Adrenal gland (tissue), 5 donors: ENCODE measurements around the gene CHN2.

ENCODE experiments used
- POLR2A ChIP-seq, 2 donors: fragments of 450-650 bp; IDR thresholded peaks; one replicate each; pipeline ENCODE4 v1.6.1; 2017; ENCODE audit warnings: antibody characterized with exemption in 2 of 2, mild to moderate bottlenecking in 2 of 2, moderate library complexity in 1 of 2
- TF ChIP-seq, protein P1 (sequence below), 6 experiments: fragments of 450-650 bp in 4 of 6; fragments of 200-600 bp in 2 of 6; sonication (generic) in 1 of 6; IDR thresholded peaks; 1 replicate in 5 of 6; 2 replicates in 1 of 6; pipeline versions ENCODE4 v1.5.1 to v1.8.0; 2016 to 2021; ENCODE audit warnings: antibody characterized with exemption in 6 of 6, mild to moderate bottlenecking in 2 of 6, moderate library complexity in 1 of 6
- donor health status: DM: no; HTN: no; CAD: no.

DNA sequence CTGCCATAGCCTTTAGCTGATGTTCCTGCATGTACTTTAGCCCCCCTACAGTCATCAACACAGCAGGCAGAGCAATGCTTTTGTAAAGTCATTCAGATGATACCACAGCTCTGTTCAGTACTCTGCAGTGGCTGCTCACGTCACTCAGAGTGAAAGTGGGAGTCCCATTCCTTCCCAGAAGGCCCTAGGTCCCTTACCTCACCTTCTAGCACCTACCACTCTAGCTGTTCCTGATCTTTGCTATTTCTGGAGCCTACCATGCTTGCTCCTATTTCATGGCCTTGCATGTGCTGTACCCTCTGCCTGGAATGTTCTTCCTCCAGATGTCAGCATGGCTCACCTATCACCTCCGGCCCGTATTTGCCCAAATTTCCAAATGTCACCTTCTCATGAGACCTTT lies 274.7 kb downstream of the CHN2 start:
- TF ChIP-seq, protein P1, sequence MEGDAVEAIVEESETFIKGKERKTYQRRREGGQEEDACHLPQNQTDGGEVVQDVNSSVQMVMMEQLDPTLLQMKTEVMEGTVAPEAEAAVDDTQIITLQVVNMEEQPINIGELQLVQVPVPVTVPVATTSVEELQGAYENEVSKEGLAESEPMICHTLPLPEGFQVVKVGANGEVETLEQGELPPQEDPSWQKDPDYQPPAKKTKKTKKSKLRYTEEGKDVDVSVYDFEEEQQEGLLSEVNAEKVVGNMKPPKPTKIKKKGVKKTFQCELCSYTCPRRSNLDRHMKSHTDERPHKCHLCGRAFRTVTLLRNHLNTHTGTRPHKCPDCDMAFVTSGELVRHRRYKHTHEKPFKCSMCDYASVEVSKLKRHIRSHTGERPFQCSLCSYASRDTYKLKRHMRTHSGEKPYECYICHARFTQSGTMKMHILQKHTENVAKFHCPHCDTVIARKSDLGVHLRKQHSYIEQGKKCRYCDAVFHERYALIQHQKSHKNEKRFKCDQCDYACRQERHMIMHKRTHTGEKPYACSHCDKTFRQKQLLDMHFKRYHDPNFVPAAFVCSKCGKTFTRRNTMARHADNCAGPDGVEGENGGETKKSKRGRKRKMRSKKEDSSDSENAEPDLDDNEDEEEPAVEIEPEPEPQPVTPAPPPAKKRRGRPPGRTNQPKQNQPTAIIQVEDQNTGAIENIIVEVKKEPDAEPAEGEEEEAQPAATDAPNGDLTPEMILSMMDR (IDR thresholded peaks at IDR 0.05) = no peak
- TF ChIP-seq POLR2A (IDR thresholded peaks at IDR 0.05) = no peak
